D721Med (cell line): ENCODE data around the gene CSNK1G1.

ENCODE experiments used
- DNase-seq: peaks from one replicate; pipeline ENCODE4 v3.0.0; 2011; ENCODE audit warnings: low spot score; ENCODE audit not compliant: insufficient read length
- FAIRE-seq: peaks from 2 replicates; lab custom pipeline; 2011; peaks lifted over from hg19 to GRCh38; lab: Jason Lieb, UNC
- TF ChIP-seq, protein P1 (sequence below): IDR thresholded peaks from 2 replicates; pipeline ENCODE4 v1.5.1; 2012; ENCODE audit warnings: mild to moderate bottlenecking, control low read depth; ENCODE audit not compliant: insufficient read depth; ENCODE audit errors: missing control alignments

CSNK1G1 gene

GRCh38 chr15:64191971-64192830 lies 163.8 kb downstream of the CSNK1G1 start:
- DNase-seq, result no peak
- TF ChIP-seq, protein P1, sequence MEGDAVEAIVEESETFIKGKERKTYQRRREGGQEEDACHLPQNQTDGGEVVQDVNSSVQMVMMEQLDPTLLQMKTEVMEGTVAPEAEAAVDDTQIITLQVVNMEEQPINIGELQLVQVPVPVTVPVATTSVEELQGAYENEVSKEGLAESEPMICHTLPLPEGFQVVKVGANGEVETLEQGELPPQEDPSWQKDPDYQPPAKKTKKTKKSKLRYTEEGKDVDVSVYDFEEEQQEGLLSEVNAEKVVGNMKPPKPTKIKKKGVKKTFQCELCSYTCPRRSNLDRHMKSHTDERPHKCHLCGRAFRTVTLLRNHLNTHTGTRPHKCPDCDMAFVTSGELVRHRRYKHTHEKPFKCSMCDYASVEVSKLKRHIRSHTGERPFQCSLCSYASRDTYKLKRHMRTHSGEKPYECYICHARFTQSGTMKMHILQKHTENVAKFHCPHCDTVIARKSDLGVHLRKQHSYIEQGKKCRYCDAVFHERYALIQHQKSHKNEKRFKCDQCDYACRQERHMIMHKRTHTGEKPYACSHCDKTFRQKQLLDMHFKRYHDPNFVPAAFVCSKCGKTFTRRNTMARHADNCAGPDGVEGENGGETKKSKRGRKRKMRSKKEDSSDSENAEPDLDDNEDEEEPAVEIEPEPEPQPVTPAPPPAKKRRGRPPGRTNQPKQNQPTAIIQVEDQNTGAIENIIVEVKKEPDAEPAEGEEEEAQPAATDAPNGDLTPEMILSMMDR, result no peak
- peak; percentile 77 for FAIRE-seq

DNA sequence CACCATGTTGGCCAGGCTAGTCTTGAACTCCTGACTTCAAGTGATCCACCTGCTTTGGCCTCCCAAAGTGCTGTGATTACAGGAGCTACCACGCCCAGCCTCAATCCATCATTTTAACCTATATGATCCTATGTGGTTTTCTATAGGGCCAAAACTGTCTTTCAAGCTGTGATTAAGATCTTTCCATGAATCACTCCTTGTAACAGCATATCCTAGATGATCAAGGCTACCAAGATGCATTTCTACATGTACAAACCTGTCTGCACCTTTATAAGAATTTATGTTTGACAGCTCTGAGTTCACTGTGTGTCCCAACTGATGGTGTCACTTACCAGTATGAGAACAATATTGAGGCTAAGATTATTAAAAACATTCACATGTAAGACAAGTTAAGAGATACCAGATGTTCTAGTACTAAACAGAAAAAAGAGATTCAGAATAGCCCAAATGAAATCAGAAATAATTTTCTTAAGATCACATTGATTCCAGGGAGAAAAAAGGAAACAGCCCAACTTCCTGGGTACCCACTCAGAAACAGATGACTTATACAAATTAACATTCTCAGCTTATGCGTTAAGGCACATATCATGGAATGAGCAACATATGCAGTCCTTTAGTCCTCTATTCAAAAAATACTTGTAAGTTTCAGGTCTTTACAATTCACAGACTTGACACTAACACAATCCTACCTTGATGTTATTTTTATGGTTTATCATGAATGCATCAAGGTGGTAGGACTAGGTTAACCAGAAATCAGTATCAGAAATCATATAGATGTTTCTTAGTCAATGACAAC lies 168.4 kb downstream of the CSNK1G1 start:
- TF ChIP-seq, protein P1, result no peak
- DNase-seq (no peak), FAIRE-seq (no peak)

GRCh38 chr15:64185146-64185911 lies 170.6 kb downstream of the CSNK1G1 start:
- TF ChIP-seq, protein P1, result no peak
- DNase-seq (no peak), FAIRE-seq (no peak)

- TF ChIP-seq, protein P1, result no peak
Observed at GRCh38 chr15:64182859-64183370, 173.1 kb downstream of the CSNK1G1 start.

GRCh38 chr15:64180235-64180824 lies 175.6 kb downstream of the CSNK1G1 start:
- no peak for FAIRE-seq
- no peak for DNase-seq
- TF ChIP-seq, protein P1, result no peak

More at GRCh38 chr15:64182859-64183370, 173.1 kb downstream of the CSNK1G1 start:
- DNase-seq, result no peak
- no peak for FAIRE-seq

- FAIRE-seq (no peak), DNase-seq (no peak)
- TF ChIP-seq, protein P1, result no peak
Observed at GRCh38 chr15:64166102-64166890, 189.7 kb downstream of the CSNK1G1 start.
